Loucy (cell line): ENCODE measurements around the gene SUPT5H.

Experiments
- H2AFZ ChIP-seq: fragments of 200-600 bp; sonication (generic); 2 replicates; pipeline ENCODE4 v1.6.0; 2016; ENCODE audit warnings: antibody characterized with exemption, mild to moderate bottlenecking, low read length, moderate library complexity
- H3F3A ChIP-seq: fragments of 200-600 bp; 2 replicates; pipeline ENCODE4 v1.6.0; 2016; ENCODE audit warnings: antibody characterized with exemption, low read depth, mild to moderate bottlenecking
- H3K27me3 ChIP-seq: fragments of 200-600 bp; sonication (generic); 2 replicates; pipeline ENCODE4 v1.6.1; 2014; ENCODE audit warnings: low read length, mild to moderate bottlenecking; ENCODE audit not compliant: insufficient read depth, poor library complexity, severe bottlenecking
- H3K36me3 ChIP-seq: fragments of 200-600 bp; sonication (generic); 2 replicates; pipeline ENCODE4 v1.6.1; 2016; ENCODE audit warnings: low read length; ENCODE audit not compliant: insufficient read depth
- H3K4me1 ChIP-seq: fragments of 200-600 bp; sonication (generic); 2 replicates; pipeline ENCODE4 v1.5.1; 2014; ENCODE audit warnings: low read length, mild to moderate bottlenecking; ENCODE audit not compliant: insufficient read depth, poor library complexity, severe bottlenecking
- H3K4me2 ChIP-seq: fragments of 200-600 bp; sonication (generic); 2 replicates; pipeline ENCODE4 v1.6.0; 2014; ENCODE audit warnings: antibody characterized with exemption, low read length, low read depth, mild to moderate bottlenecking; ENCODE audit not compliant: poor library complexity, severe bottlenecking
- H3K4me3 ChIP-seq: fragments of 200-600 bp; sonication (generic); 2 replicates; pipeline ENCODE4 v1.5.1; 2014; ENCODE audit warnings: low read length, mild to moderate bottlenecking, mixed read lengths; ENCODE audit not compliant: poor library complexity, severe bottlenecking
- H3K79me2 ChIP-seq: fragments of 200-600 bp; sonication (generic); 2 replicates; pipeline ENCODE4 v1.6.1; 2014; ENCODE audit warnings: low read length; ENCODE audit not compliant: insufficient read depth
- H3K9ac ChIP-seq: fragments of 200-600 bp; sonication (generic); 2 replicates; pipeline ENCODE4 v1.6.0; 2014; ENCODE audit warnings: mild to moderate bottlenecking, low read depth, low read length, moderate library complexity; ENCODE audit not compliant: poor library complexity, severe bottlenecking
- H3K9me2 ChIP-seq: fragments of 200-600 bp; sonication (generic); replicated peaks from 2 replicates; pipeline ENCODE4 v1.6.1; 2016; ENCODE audit warnings: low read depth, low read length, mixed read lengths
- H3K9me3 ChIP-seq: fragments of 200-600 bp; sonication (generic); 2 replicates; pipeline ENCODE4 v1.6.1; 2014; ENCODE audit warnings: mild to moderate bottlenecking, antibody characterized with exemption, low read length, low read depth; ENCODE audit not compliant: insufficient read depth
- H4K20me1 ChIP-seq: fragments of 200-600 bp; sonication (generic); 2 replicates; pipeline ENCODE4 v1.6.0; 2014; ENCODE audit warnings: antibody characterized with exemption, low read length, mild to moderate bottlenecking; ENCODE audit not compliant: insufficient read depth, poor library complexity, severe bottlenecking
- EZH2phosphoT487 ChIP-seq: fragments of 200-600 bp; IDR thresholded peaks from 2 replicates; pipeline ENCODE4 v1.6.1; 2018; ENCODE audit warnings: antibody characterized with exemption, mild to moderate bottlenecking, moderate library complexity, borderline replicate concordance
- TF ChIP-seq, protein P1 (sequence below): fragments of 200-600 bp; sonication (generic); conservative IDR thresholded peaks from 2 replicates; pipeline ENCODE4 v1.5.1; 2014; ENCODE audit warnings: mild to moderate bottlenecking, antibody characterized with exemption, low read length

SUPT5H gene

DNA sequence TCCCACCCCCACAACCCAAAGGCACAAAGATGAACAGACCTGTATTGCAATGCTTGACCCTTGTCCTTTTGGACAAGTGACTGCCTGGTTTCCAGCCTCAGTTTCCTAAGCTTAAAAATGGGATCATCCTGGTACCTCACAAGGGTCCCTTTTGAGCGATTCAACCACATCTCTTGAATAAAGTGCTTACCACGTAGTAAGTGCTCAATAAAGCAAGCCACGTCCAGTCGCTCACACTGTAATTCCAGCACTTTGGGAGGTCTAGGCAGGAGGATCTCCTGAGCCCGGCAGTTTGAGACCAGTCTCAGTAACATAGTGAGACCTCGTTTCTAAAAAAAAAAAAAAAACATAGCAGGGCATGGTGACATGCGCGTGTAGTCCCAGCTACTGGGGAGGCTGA, 54.5 kb downstream of the SUPT5H start:
- H3K4me2 ChIP-seq = no peak overlapping the region
- H3K79me2 ChIP-seq = no peaks in the 10 kb centered on the region
- no peaks in the 10 kb centered on the region for H3K9me2 ChIP-seq
- no peaks in the 10 kb centered on the region for H3K36me3 ChIP-seq
- no peaks in the 10 kb centered on the region for H4K20me1 ChIP-seq
- H3K9ac ChIP-seq = no peak overlapping the region
- no peak overlapping the region for H2AFZ ChIP-seq
- H3K4me1 ChIP-seq = peaks cover 7% of the 10 kb centered on the region
- TF ChIP-seq, protein P1, sequence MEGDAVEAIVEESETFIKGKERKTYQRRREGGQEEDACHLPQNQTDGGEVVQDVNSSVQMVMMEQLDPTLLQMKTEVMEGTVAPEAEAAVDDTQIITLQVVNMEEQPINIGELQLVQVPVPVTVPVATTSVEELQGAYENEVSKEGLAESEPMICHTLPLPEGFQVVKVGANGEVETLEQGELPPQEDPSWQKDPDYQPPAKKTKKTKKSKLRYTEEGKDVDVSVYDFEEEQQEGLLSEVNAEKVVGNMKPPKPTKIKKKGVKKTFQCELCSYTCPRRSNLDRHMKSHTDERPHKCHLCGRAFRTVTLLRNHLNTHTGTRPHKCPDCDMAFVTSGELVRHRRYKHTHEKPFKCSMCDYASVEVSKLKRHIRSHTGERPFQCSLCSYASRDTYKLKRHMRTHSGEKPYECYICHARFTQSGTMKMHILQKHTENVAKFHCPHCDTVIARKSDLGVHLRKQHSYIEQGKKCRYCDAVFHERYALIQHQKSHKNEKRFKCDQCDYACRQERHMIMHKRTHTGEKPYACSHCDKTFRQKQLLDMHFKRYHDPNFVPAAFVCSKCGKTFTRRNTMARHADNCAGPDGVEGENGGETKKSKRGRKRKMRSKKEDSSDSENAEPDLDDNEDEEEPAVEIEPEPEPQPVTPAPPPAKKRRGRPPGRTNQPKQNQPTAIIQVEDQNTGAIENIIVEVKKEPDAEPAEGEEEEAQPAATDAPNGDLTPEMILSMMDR = no peak
- TF ChIP-seq EZH2phosphoT487 = no peak
- no peaks in the 10 kb centered on the region for H3K9me3 ChIP-seq
- H3K4me3 ChIP-seq = no peak overlapping the region
- H3K27me3 ChIP-seq = no peaks in the 10 kb centered on the region
- H3F3A ChIP-seq = no peaks in the 10 kb centered on the region

DNA sequence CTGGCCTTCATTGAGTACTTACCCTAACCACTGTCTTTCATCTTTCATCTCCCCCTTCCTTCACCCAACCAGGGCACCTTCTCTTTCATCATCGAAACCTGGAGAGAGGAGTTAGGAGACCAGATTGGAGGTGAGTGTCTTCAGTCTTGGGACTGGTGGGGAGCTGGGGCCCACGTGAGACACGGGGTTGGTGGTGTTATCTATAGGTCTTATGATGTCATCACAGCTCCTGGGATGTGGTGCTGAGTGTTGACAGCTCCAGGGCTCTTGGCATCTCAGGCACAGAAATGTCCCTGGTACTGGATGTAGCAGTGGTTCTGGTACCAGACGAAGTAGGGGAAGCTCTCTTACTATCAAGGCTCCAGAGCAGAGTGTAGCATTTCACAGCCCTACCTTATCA, 55.2 kb downstream of the SUPT5H start:
- Histone ChIP-seq H3K9ac (no peak overlapping the region), H3K4me2 (no peak overlapping the region), H3K27me3 (no peaks in the 10 kb centered on the region), H4K20me1 (no peaks in the 10 kb centered on the region), H3K79me2 (no peaks in the 10 kb centered on the region), H3K9me3 (no peaks in the 10 kb centered on the region), H3K36me3 (no peaks in the 10 kb centered on the region), H3F3A (no peaks in the 10 kb centered on the region), H2AFZ (no peak overlapping the region), H3K4me3 (no peak overlapping the region), H3K4me1 (peaks cover 7% of the 10 kb centered on the region), H3K9me2 (no peaks in the 10 kb centered on the region)
- TF ChIP-seq, protein P1 = no peak
- no peak for TF ChIP-seq EZH2phosphoT487

DNA sequence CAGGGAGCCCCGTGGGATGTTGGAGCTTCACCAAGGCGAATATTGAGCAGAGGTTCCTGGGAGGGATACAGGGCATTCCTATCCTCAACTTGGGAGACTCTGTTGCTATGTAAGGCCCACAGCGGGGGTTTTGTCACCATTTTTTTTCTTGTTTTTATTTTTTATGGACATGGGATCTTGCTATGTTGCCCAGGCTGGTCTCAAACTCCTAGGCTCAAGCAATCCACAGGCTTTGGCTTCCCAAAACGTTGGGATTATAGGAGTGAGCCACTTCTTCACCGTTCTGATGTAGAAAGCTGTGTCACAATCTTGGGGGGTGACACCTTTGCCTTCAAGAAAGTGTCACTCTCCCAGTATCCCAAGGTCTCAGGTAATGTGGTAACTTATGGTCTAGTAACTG, 56.0 kb downstream of the SUPT5H start:
- no peaks in the 10 kb centered on the region for H3K27me3 ChIP-seq
- TF ChIP-seq, protein P1 = no peak
- no peak for TF ChIP-seq EZH2phosphoT487
- no peaks in the 10 kb centered on the region for H3F3A ChIP-seq

More for the DNA sequence above, 56.0 kb downstream of the SUPT5H start:
- no peak overlapping the region for H3K4me3 ChIP-seq
- no peaks in the 10 kb centered on the region for H3K79me2 ChIP-seq
- no peak overlapping the region for H3K4me2 ChIP-seq
- H3K4me1 ChIP-seq = peaks cover 7% of the 10 kb centered on the region
- H3K9me3 ChIP-seq = no peaks in the 10 kb centered on the region
- no peaks in the 10 kb centered on the region for H4K20me1 ChIP-seq
- no peaks in the 10 kb centered on the region for H3K9me2 ChIP-seq
- H2AFZ ChIP-seq = no peak overlapping the region
- no peak overlapping the region for H3K9ac ChIP-seq
- H3K36me3 ChIP-seq = no peaks in the 10 kb centered on the region
